GM12891 (cell line): ENCODE measurements around the gene COPG2.

Experiments used
- POLR2A ChIP-seq: IDR thresholded peaks from 2 replicates; pipeline ENCODE4 v1.6.1; 2011; ENCODE audit warnings: low read depth, low read length, control low read depth
- POLR2AphosphoS5 ChIP-seq: IDR thresholded peaks from 2 replicates; pipeline ENCODE4 v1.6.1; 2011; ENCODE audit warnings: low read depth, low read length, control low read depth
- TAF1 ChIP-seq: IDR thresholded peaks from 2 replicates; pipeline ENCODE4 v1.6.1; 2011; ENCODE audit warnings: low read depth, low read length, control low read depth

DNA sequence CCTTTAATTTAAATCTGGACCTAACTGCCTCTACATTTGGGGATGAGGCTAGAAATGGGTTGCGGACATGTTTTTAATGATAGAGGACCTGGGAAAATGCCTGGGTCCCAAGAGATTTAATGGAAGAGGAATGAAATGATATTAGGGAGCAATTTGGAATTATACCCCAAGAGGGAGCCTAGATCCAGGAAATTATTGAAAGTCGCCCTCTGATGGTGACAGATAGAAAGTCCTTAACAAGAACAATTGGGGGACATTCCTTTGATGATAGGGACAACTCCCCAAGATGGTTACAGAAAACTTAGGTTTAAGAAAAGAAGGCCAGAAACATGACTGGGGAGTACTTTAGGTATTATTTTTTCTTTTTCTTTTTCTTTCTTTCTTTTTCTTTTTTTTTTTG, 27.3 kb upstream of the COPG2 start:
- TF ChIP-seq POLR2A, result no peak
- TF ChIP-seq POLR2AphosphoS5, result no peak
- TF ChIP-seq TAF1, result no peak
